ENCODE measurements around the gene TADA3. TPM values are rescaled to one million over a fixed set of nuclear protein-coding genes. Genes with fewer than 3 reads are reported as not detected.
A peak's percentile ranks its signal among the peaks of the same experiment; 100 is the strongest.

The TADA3 gene
- total and polyA plus RNA-seq, 2 experiments from 2014 or later, result 97.2 to 137 TPM

DNA sequence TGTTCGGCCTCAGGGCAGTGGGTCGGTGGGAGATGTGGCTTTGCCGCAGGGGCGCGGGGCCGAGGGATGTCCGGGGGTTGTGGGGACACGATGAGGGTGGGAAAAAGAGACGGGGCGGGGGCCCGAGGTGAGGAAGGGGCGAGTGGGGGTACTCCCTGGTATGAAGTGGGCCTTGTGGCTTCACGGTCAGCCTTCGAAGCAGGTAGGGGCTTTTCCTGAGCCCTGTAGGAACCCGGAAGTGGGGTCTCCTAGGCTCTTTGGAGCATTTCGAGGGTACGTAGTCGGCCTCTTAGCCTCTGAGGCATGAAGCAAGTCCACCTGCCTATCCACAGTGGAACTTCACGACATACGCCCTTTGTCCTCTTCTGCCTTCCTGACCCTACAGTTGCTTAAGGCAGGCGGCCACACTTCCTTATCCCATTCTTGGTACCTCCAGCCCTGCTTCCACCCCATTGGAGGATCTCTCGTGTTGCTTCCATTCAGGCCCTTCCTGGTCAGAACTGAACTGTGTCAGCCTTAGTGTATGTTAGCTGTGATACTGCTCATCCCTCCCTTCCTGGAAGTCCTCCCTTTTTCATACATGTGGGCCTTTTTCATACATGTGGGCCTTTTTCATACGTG lies 998 bp upstream of the TADA3 start:
- no peaks in the 10 kb centered on the region for H3K9me3 ChIP-seq (ENCODE audit: low read depth)
- peak; percentile 36 to 57 for DNase-seq (ENCODE audit: low read depth in 1 of 2, low spot score in 1 of 2)

DNA sequence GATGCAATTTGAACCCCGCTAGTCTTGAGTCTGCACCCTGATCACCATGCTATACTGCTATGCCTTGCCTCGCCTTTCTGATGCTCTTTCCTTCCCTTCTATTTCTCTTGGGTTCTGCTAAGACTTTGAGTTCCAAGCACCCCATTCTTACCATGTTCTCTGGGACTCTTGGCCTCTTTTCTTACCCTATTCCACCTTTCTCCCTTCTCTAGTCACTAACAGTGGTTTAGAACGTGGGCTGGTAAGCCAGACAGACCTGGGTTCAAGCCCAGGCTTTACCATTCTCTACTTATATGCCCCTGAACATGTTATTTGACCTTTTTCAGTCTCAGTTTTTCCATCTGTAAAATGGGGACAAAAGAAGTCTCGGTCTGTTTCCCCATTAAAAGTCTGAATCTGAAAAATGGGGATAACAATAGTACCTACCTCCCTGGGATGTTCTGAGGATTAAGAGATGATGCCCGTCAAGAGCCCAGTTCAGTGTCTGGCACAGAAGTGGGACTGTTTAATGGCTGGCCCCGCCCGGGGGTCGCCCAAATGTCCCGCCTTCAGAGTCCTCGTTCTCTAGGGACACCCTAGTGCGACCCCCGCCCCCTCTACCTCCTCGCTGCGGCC lies 376 bp downstream of the TADA3 start:
- H3K27me3 ChIP-seq, result no peaks in the 10 kb centered on the region
- peak overlapping the region; percentile 87 for H3K4me3 ChIP-seq
- DNase-seq (ENCODE audit: low read depth in 1 of 2, low spot score in 1 of 2), result no peak
- peak overlapping the region; percentile 100 for H3K27ac ChIP-seq
- TF ChIP-seq, protein P1, sequence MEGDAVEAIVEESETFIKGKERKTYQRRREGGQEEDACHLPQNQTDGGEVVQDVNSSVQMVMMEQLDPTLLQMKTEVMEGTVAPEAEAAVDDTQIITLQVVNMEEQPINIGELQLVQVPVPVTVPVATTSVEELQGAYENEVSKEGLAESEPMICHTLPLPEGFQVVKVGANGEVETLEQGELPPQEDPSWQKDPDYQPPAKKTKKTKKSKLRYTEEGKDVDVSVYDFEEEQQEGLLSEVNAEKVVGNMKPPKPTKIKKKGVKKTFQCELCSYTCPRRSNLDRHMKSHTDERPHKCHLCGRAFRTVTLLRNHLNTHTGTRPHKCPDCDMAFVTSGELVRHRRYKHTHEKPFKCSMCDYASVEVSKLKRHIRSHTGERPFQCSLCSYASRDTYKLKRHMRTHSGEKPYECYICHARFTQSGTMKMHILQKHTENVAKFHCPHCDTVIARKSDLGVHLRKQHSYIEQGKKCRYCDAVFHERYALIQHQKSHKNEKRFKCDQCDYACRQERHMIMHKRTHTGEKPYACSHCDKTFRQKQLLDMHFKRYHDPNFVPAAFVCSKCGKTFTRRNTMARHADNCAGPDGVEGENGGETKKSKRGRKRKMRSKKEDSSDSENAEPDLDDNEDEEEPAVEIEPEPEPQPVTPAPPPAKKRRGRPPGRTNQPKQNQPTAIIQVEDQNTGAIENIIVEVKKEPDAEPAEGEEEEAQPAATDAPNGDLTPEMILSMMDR (IDR thresholded peaks at IDR 0.05; ENCODE audit: low read depth, low read length), result no peak
- no peaks in the 10 kb centered on the region for H3K36me3 ChIP-seq
- no peaks in the 10 kb centered on the region for H3K9me3 ChIP-seq (ENCODE audit: low read depth)
- peaks cover 13% of the 10 kb centered on the region for H3K4me1 ChIP-seq (ENCODE audit: low read depth)

More for the DNA sequence above, 998 bp upstream of the TADA3 start:
- TF ChIP-seq, protein P1 (IDR thresholded peaks at IDR 0.05; ENCODE audit: low read depth, low read length), result no peak
- no peaks in the 10 kb centered on the region for H3K27me3 ChIP-seq
- peak overlapping the region; percentile 100 for H3K27ac ChIP-seq
- peaks cover 13% of the 10 kb centered on the region for H3K4me1 ChIP-seq (ENCODE audit: low read depth)
- H3K36me3 ChIP-seq, result peaks cover 11% of the 10 kb centered on the region
- H3K4me3 ChIP-seq, result peak overlapping the region; percentile 87

DNA sequence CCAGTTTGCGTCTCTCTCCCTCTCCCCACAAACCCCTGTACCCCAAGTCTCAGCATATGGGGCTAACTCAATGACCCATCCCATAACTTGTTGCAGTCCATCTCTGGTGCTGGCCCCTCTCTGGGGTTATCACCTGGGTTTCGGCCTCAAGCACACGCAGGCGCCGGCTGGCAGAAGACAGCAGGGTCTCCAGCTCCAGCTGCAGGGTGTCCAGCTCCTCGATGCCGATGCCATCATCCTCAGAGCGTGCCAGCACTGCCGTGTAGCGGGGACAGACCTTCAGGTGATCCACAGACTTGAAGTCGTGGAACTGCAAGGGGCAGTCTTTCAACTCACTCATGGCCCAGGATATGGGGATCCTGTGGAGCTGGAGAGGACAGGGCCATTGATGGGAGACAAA lies 1.1 kb downstream of the TADA3 start:
- H3K27ac ChIP-seq, result peak overlapping the region; percentile 100
- peaks cover 13% of the 10 kb centered on the region for H3K4me1 ChIP-seq (ENCODE audit: low read depth)
- H3K36me3 ChIP-seq, result peaks cover 3% of the 10 kb centered on the region
- no peak overlapping the region for H3K4me3 ChIP-seq
- TF ChIP-seq, protein P1 (IDR thresholded peaks at IDR 0.05; ENCODE audit: low read depth, low read length), result no peak
- DNase-seq (ENCODE audit: low read depth in 1 of 2, low spot score in 1 of 2), result no peak
- H3K27me3 ChIP-seq, result no peaks in the 10 kb centered on the region
- H3K9me3 ChIP-seq (ENCODE audit: low read depth), result no peaks in the 10 kb centered on the region

DNA sequence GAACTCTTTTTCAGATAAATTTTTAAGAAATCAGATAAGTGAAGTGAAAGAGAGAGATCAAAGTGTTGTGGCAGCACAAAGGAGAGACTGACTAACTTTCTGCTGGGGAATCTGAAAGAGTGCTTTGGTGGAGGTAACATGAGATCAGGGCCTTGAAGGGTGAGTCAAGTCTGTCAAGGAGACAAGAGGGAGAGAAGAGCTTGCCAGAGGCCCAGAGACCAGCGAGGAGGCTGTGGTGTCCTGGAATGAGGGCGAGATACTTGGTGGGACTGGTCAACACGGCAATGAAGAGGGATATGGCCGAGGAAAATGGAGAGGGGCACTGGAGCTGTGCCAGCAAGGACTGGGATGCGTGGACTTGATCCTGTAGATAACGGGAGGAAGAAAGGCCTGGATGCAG lies 4.6 kb downstream of the TADA3 start:
- Histone ChIP-seq H3K27ac (peak overlapping the region; percentile 6), H3K36me3 (peaks cover 19% of the 10 kb centered on the region), H3K4me3 (no peak overlapping the region), H3K9me3 (ENCODE audit: low read depth) (no peaks in the 10 kb centered on the region), H3K4me1 (ENCODE audit: low read depth) (peaks cover 5% of the 10 kb centered on the region), H3K27me3 (no peaks in the 10 kb centered on the region)
- DNase-seq (ENCODE audit: low read depth in 1 of 2, low spot score in 1 of 2), result no peak
- TF ChIP-seq, protein P1 (IDR thresholded peaks at IDR 0.05; ENCODE audit: low read depth, low read length), result no peak

DNA sequence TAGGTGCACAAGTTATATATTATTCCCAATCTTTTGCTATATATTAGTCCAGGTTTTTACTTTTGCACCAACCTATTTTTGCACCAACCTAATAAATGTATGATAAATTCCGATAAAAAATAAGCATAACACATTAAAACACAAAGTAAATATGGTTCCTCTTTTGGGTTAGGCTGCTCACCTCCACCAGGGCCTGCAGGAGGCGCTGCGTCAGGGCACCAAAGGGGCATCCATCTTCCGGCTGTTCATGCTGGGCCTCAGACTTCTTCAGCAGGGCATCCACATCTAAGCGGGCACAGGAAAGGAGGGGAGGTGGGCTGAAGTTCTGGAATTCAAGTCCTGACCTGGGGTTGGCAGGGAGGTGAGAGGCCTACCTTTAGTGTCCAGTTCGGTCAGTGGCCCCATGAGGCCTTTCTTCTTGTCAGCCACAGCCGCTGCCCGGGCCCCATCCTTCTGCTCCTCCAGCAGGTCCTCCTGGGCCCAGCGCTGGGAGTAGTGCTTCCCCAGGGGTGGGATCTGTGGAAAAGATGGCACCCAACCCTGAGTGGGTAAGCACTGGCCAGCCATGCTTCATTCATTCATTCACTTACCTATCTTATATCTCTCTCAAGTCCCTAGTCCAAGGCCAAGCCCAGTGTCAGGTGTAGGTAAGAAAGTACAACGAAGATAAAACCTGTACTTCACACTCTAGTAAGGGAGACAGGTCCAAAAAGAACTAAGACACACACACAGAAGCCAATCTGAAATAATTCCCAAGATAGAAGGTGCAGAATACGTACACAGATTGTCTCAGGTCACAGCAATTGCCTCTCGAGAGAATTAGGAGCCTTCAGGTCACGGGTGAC lies 5.2 kb downstream of the TADA3 start:
- Histone ChIP-seq H3K4me3 (no peak overlapping the region), H3K4me1 (ENCODE audit: low read depth) (peaks cover 5% of the 10 kb centered on the region), H3K36me3 (peaks cover 26% of the 10 kb centered on the region), H3K9me3 (ENCODE audit: low read depth) (no peaks in the 10 kb centered on the region), H3K27me3 (no peaks in the 10 kb centered on the region), H3K27ac (peak overlapping the region; percentile 6)
- no peak for DNase-seq (ENCODE audit: low read depth in 1 of 2, low spot score in 1 of 2)
- TF ChIP-seq, protein P1 (IDR thresholded peaks at IDR 0.05; ENCODE audit: low read depth, low read length), result peak; percentile 47

Data from cardiac muscle cell (in vitro differentiated cells and primary cell).